A549 treated with CpdA at 1 μM for 4 hours (cell line): Measurements from ENCODE around the gene TEX13C. TPM values are rescaled to one million over a fixed set of nuclear protein-coding genes. Genes with fewer than 3 reads are reported as not detected.

Experiments used
- total RNA-seq: library from RNA; stranded (reverse); fragments of 200-300 nt; extraction: Qiagen RNA extraction; gene quantifications from 5 replicates; pipeline ENCODE4 v1.2.3, GENCODE V29; 2022; ENCODE audit warnings: low read depth

TEX13C gene
- total RNA-seq: 0.02 TPM in 1 of 5 replicates, not detected in the others

DNA sequence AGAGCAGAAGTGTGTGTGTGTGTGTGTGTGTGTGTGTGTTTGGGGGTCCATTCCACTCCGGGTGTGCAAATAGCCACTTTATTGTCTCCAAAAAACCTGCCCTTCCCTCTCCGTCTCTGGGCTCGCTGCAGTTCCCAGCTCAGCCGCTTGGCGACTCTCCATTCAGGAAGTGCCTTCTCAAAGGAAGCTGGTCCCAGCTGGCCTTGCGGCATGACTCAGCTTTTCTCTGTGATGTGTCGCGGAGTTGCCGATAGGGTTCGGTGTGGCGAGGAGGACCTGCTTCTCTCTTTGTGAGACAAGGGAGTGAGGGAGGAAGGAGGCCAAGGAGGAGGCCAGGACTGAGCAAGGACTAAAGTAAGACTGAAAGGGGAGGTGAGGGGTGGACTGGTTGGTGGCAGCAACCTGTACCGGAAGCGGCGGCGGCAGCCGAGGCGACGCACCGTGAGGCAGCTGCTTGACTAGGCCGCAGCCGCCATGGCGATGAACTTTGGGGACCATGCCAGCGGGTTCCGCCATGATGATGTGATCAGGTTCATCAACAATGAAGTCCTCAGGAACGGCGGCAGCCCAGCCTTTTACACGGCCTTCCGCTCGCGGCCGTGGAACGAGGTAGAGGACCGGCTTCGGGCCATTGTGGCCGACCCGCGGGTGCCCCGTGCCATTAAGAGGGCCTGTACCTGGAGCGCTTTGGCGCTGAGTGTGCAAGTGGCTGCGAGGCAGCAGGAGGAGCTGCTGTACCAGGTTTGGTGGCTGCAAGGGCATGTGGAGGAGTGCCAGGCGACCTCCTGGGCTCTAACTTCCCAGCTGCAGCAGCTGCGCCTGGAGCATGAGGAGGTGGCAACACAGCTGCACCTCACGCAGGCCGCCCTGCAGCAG, at the start of gene TEX13C:
TEX13C (plus strand) TSS at position 226 of the 876 bp plus-strand sequence; CDS start at position 475, 249 bp downstream.

